H1 (cell line): ENCODE data around the gene C22orf23.

Experiments
- CTCF ChIP-seq, 3 experiments: IDR thresholded peaks; 1 replicate in 2 of 3; 2 replicates in 1 of 3; pipeline versions ENCODE4 v1.5.1 to v1.6.1; 2011; ENCODE audit warnings: low read length in 3 of 3, mild to moderate bottlenecking in 3 of 3, inconsistent platforms in 2 of 3, low read depth in 1 of 3, moderate library complexity in 1 of 3; ENCODE audit not compliant: insufficient read depth in 1 of 3; ENCODE audit errors: control extremely low read depth in 1 of 3
- POLR2A ChIP-seq, 2 experiments: IDR thresholded peaks; 1 replicate in 1 of 2; 2 replicates in 1 of 2; pipeline ENCODE4 v1.6.1; 2011; ENCODE audit warnings: low read depth in 2 of 2, low read length in 2 of 2, mild to moderate bottlenecking in 2 of 2; ENCODE audit errors: control extremely low read depth in 1 of 2
- POLR2AphosphoS5 ChIP-seq: IDR thresholded peaks from 2 replicates; pipeline ENCODE4 v1.6.1; 2011; ENCODE audit warnings: low read depth, low read length
- POU5F1 ChIP-seq: IDR thresholded peaks from 2 replicates; pipeline ENCODE4 v1.6.1; 2011; ENCODE audit warnings: low read depth, mild to moderate bottlenecking, low read length, moderate library complexity
- SIRT6 ChIP-seq: IDR thresholded peaks from one replicate; pipeline ENCODE4 v1.7.1; 2012; ENCODE audit warnings: low read length, inconsistent platforms

- TF ChIP-seq CTCF (IDR thresholded peaks at IDR 0.05; ENCODE audit: control extremely low read depth in 1 of 3, insufficient read depth in 1 of 3, low read depth in 1 of 3, low read length in 3 of 3), result no peak
- TF ChIP-seq POU5F1, result no peak
- peak in 1 of 2 experiments; percentile 56; a peak in 1 of 3 replicates for TF ChIP-seq POLR2A (IDR thresholded peaks at IDR 0.05; ENCODE audit: control extremely low read depth in 1 of 2, low read depth in 2 of 2, low read length in 2 of 2)
- TF ChIP-seq SIRT6, result no peak
- peak; percentile 46; the same call in 1 of the 2 replicates for TF ChIP-seq POLR2AphosphoS5
These were observed 30.7 kb upstream of the C22orf23 start, which contains the start of gene SOX10 for GRCh38 chr22:37983860-37984791.
